Liver (tissue), 9 donors: Measurements from ENCODE around the gene PRDM1. TPM values are rescaled to one million over a fixed set of nuclear protein-coding genes. Genes with fewer than 3 reads are reported as not detected.

Source experiments
- DNase-seq: peaks from one replicate; pipeline ENCODE4 v3.0.0-alpha.2; 2017; ENCODE audit warnings: low spot score
- H3K27ac ChIP-seq, 2 donors: one replicate each; pipeline ENCODE4 v1.7.0; 2013; ENCODE audit warnings: inconsistent platforms in 2 of 2, low read length in 2 of 2, control low read depth in 1 of 2, low read depth in 1 of 2, mild to moderate bottlenecking in 1 of 2
- H3K27me3 ChIP-seq, 4 donors: one replicate each; pipeline versions ENCODE4 v1.6.1 to v1.7.0; 2013; ENCODE audit warnings: low read length in 3 of 4, inconsistent platforms in 1 of 4, mild to moderate bottlenecking in 1 of 4, moderate library complexity in 1 of 4; ENCODE audit not compliant: control insufficient read depth in 4 of 4, insufficient read depth in 4 of 4
- H3K36me3 ChIP-seq, 4 donors: one replicate each; pipeline versions ENCODE4 v1.6.1 to v1.7.0; 2013; ENCODE audit warnings: low read length in 3 of 4, mild to moderate bottlenecking in 3 of 4, low read depth in 1 of 4, moderate library complexity in 1 of 4; ENCODE audit not compliant: control insufficient read depth in 4 of 4, insufficient read depth in 3 of 4
- H3K4me1 ChIP-seq, 4 donors: one replicate each; pipeline versions ENCODE4 v1.6.1 to v1.7.0; 2013; ENCODE audit warnings: low read length in 3 of 4, mild to moderate bottlenecking in 3 of 4, moderate library complexity in 1 of 4; ENCODE audit not compliant: control insufficient read depth in 4 of 4, insufficient read depth in 4 of 4
- H3K4me3 ChIP-seq, 3 donors: one replicate each; pipeline versions ENCODE4 v1.6.1 to v1.7.0; 2013; ENCODE audit warnings: low read length in 3 of 3, control low read depth in 1 of 3, low read depth in 1 of 3, mild to moderate bottlenecking in 1 of 3
- H3K9ac ChIP-seq, 2 donors: one replicate each; pipeline ENCODE4 v1.7.0; 2013; ENCODE audit warnings: low read length in 2 of 2, mild to moderate bottlenecking in 2 of 2, moderate library complexity in 2 of 2, control low read depth in 1 of 2, low read depth in 1 of 2
- H3K9me3 ChIP-seq, 4 donors: one replicate each; pipeline versions ENCODE4 v1.6.1 to v1.7.0; 2013; ENCODE audit warnings: low read length in 3 of 4; ENCODE audit not compliant: control insufficient read depth in 4 of 4
- FOXA1 ChIP-seq: IDR thresholded peaks from 2 replicates; pipeline ENCODE4 v1.6.1; 2016; ENCODE audit warnings: antibody characterized with exemption
- FOXA2 ChIP-seq: IDR thresholded peaks from 2 replicates; pipeline ENCODE4 v1.6.1; 2016; ENCODE audit warnings: antibody characterized with exemption
- GABPA ChIP-seq, 2 donors: IDR thresholded peaks in 1 of 2; conservative IDR thresholded peaks in 1 of 2; 2 replicates each; pipeline ENCODE4 v1.6.1; 2016; ENCODE audit warnings: antibody characterized with exemption in 2 of 2, mild to moderate bottlenecking in 1 of 2, moderate library complexity in 1 of 2
- HNF4A ChIP-seq, 2 donors: conservative IDR thresholded peaks; 2 replicates each; pipeline ENCODE4 v1.6.1; 2016; ENCODE audit warnings: antibody characterized with exemption in 2 of 2, mild to moderate bottlenecking in 2 of 2
- JUND ChIP-seq, 2 donors: IDR thresholded peaks; 2 replicates each; pipeline ENCODE4 v1.6.1; 2016; ENCODE audit warnings: antibody characterized with exemption in 2 of 2
- MAX ChIP-seq: IDR thresholded peaks from 2 replicates; pipeline ENCODE4 v1.6.1; 2016; ENCODE audit warnings: antibody characterized with exemption
- NR2F2 ChIP-seq: IDR thresholded peaks from 2 replicates; pipeline ENCODE4 v1.6.1; 2016; ENCODE audit warnings: antibody characterized with exemption
- RAD21 ChIP-seq, 2 donors: IDR thresholded peaks; 2 replicates each; pipeline ENCODE4 v1.6.1; 2016; ENCODE audit warnings: antibody characterized with exemption in 2 of 2, mild to moderate bottlenecking in 2 of 2
- RXRA ChIP-seq, 2 donors: IDR thresholded peaks; 2 replicates each; pipeline ENCODE4 v1.6.1; 2017 to 2018; ENCODE audit warnings: antibody characterized with exemption in 2 of 2, mild to moderate bottlenecking in 1 of 2
- SP1 ChIP-seq: IDR thresholded peaks from 2 replicates; pipeline ENCODE4 v1.6.1; 2018; ENCODE audit warnings: antibody characterized with exemption, mild to moderate bottlenecking
- TAF1 ChIP-seq: conservative IDR thresholded peaks from 2 replicates; pipeline ENCODE4 v1.6.1; 2016; ENCODE audit warnings: antibody characterized with exemption, mild to moderate bottlenecking
- YY1 ChIP-seq: IDR thresholded peaks from 2 replicates; pipeline ENCODE4 v1.6.1; 2016; ENCODE audit warnings: antibody characterized with exemption, mild to moderate bottlenecking
- WGBS: extraction: QIAGEN DNeasy Blood & Tissue Kit; methylation state at CpG from one replicate; pipeline ENCODE4 v1.1.7; 2013; 5-methylcytosine and 5-hydroxymethylcytosine counted together
- polyA plus RNA-seq, 2 donors: library from polyadenylated mRNA; stranded (reverse) in 1 of 2; unstranded in 1 of 2; fragments of 200-250 nt in 1 of 2; fragments of >200 nt in 1 of 2; fragmentation: Nextera tagmentation in 1 of 2; extraction: Ambion mirVana in 1 of 2; gene quantifications; one replicate each; pipeline versions ENCODE4 v1.2.1 to v1.2.3, GENCODE V29; 2013 to 2015
- total RNA-seq, 2 donors: library from RNA; depleted of rRNA; stranded (reverse); fragments of >200 nt; gene quantifications; one replicate each; pipeline ENCODE4 v1.2.3, GENCODE V29; 2014
- TF ChIP-seq, protein P1 (sequence below): fragments of 150-350 bp; IDR thresholded peaks from 2 replicates; pipeline ENCODE4 v1.5.1; 2017; ENCODE audit warnings: improper control_type of control experiment, low read depth, low read length; ENCODE audit not compliant: missing input control
- TF ChIP-seq, protein P2 (sequence below): IDR thresholded peaks from 2 replicates; pipeline ENCODE4 v1.6.1; 2016; ENCODE audit warnings: antibody characterized with exemption
- TF ChIP-seq, protein P3 (sequence below): IDR thresholded peaks from 2 replicates; pipeline ENCODE4 v1.6.1; 2016; ENCODE audit warnings: antibody characterized with exemption, mild to moderate bottlenecking
- donor health status: healthy.
- donor health status: healthy.
- donor health status: healthy.
- donor health status: healthy.
- donor health status: healthy.

PRDM1 gene
- total and polyA plus RNA-seq, 4 donors = 0.37 to 2.8 (median 0.65) TPM

DNA sequence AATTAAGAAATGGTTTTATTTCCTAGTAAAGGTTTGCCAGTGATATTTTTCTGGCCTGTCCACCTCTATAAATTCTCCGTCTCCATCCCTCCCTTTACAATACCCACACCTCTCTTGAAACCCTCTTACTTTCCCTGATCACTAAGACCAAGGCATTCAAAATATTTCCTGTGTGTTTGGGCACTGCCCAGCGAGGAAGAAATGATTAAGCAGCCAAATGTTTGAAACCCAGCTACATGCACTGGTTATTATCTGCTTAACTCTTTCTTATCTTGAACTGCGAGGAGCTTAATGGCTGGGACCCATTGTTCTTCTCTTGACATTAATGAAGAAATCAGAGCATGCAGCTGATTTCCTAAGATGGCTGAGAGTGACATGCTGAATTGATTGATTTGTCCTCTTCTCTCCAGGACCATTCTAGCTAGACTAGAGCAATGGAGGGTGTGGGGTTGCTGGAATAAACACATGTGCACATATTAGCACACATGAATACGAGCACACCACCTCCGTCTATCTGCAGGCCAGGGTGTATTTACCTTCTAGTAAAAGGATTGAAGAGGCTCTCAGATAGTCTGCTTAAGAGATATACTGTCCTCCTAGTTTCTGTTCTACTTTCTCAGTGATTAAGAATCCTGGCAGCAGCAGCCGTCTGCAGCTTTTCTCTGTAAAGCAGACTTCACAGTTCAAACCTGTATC is 46.1 kb upstream of the PRDM1 start:
- 41% methylated on average over 6 of the region's 6 CpGs for WGBS
- H3K9me3 ChIP-seq = peaks cover 0 to 5% (median 0%) of the 10 kb centered on the region in 4 donors
- H3K9ac ChIP-seq = no peak overlapping the region
- no peaks in the 10 kb centered on the region for H3K4me1 ChIP-seq
- TF ChIP-seq FOXA2 = no peak
- TF ChIP-seq NR2F2 = no peak
- no peak for TF ChIP-seq HNF4A (conservative IDR thresholded peaks at IDR 0.05)
- no peak for TF ChIP-seq SP1
- TF ChIP-seq, protein P1, sequence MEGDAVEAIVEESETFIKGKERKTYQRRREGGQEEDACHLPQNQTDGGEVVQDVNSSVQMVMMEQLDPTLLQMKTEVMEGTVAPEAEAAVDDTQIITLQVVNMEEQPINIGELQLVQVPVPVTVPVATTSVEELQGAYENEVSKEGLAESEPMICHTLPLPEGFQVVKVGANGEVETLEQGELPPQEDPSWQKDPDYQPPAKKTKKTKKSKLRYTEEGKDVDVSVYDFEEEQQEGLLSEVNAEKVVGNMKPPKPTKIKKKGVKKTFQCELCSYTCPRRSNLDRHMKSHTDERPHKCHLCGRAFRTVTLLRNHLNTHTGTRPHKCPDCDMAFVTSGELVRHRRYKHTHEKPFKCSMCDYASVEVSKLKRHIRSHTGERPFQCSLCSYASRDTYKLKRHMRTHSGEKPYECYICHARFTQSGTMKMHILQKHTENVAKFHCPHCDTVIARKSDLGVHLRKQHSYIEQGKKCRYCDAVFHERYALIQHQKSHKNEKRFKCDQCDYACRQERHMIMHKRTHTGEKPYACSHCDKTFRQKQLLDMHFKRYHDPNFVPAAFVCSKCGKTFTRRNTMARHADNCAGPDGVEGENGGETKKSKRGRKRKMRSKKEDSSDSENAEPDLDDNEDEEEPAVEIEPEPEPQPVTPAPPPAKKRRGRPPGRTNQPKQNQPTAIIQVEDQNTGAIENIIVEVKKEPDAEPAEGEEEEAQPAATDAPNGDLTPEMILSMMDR = no peak
- TF ChIP-seq MAX = no peak
- TF ChIP-seq, protein P2, sequence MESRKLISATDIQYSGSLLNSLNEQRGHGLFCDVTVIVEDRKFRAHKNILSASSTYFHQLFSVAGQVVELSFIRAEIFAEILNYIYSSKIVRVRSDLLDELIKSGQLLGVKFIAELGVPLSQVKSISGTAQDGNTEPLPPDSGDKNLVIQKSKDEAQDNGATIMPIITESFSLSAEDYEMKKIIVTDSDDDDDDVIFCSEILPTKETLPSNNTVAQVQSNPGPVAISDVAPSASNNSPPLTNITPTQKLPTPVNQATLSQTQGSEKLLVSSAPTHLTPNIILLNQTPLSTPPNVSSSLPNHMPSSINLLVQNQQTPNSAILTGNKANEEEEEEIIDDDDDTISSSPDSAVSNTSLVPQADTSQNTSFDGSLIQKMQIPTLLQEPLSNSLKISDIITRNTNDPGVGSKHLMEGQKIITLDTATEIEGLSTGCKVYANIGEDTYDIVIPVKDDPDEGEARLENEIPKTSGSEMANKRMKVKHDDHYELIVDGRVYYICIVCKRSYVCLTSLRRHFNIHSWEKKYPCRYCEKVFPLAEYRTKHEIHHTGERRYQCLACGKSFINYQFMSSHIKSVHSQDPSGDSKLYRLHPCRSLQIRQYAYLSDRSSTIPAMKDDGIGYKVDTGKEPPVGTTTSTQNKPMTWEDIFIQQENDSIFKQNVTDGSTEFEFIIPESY = no peak
- no peak for TF ChIP-seq JUND (IDR thresholded peaks at IDR 0.05)
- H3K36me3 ChIP-seq = no peaks in the 10 kb centered on the region
- peaks cover 0 to 1% (median 0%) of the 10 kb centered on the region in 4 donors for H3K27me3 ChIP-seq
- no peak overlapping the region for H3K4me3 ChIP-seq
- H3K27ac ChIP-seq = no peak overlapping the region
- DNase-seq = no peak

- Histone ChIP-seq H3K27ac (no peak overlapping the region), H3K4me1 (no peaks in the 10 kb centered on the region), H3K27me3 (peaks cover 0 to 4% (median 3%) of the 10 kb centered on the region in 4 donors), H3K4me3 (no peak overlapping the region), H3K9me3 (no peaks in the 10 kb centered on the region), H3K36me3 (no peaks in the 10 kb centered on the region), H3K9ac (no peak overlapping the region)
- WGBS = 52% methylated on average over 1 of the region's 1 CpG
- DNase-seq = no peak
- no peak for TF ChIP-seq RXRA (IDR thresholded peaks at IDR 0.05)
- TF ChIP-seq TAF1 = no peak
Measured at GRCh38 chr6:106044151-106044550, 42.0 kb upstream of the PRDM1 start.

DNA sequence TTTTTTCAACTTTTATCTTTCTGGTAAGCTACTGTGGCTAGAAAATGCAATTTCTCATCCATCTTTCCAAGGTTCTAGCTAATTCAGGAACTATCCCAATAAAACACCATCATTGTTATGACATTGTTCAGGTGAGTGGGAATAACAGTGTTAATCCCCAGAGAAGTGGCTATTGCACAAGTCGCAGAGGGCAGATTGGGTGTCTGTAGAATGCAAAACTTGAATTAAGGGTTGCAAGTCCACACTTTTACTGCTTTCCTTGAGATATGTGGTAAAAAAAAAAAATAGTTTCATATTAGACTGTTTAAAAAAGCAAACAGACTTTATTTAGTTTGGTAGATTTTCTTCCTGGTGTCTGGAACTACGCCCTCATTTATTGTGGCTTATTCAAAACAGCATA is 41.1 kb upstream of the PRDM1 start:
- no peak overlapping the region for H3K27ac ChIP-seq
- H3K36me3 ChIP-seq = no peaks in the 10 kb centered on the region
- H3K4me1 ChIP-seq = no peaks in the 10 kb centered on the region
- DNase-seq = no peak
- H3K4me3 ChIP-seq = no peak overlapping the region
- H3K9ac ChIP-seq = no peak overlapping the region
- peaks cover 0 to 6% (median 4%) of the 10 kb centered on the region in 4 donors for H3K27me3 ChIP-seq
- 75% methylated on average over 2 of the region's 2 CpGs for WGBS
- H3K9me3 ChIP-seq = no peaks in the 10 kb centered on the region
- TF ChIP-seq FOXA1 (no peak), YY1 (no peak), GABPA (IDR thresholded peaks at IDR 0.05 in 1 of 2, conservative IDR thresholded peaks at IDR 0.05 in 1 of 2) (no peak), HNF4A (conservative IDR thresholded peaks at IDR 0.05) (no peak), FOXA2 (no peak), RAD21 (IDR thresholded peaks at IDR 0.05) (no peak)
- TF ChIP-seq, protein P3, sequence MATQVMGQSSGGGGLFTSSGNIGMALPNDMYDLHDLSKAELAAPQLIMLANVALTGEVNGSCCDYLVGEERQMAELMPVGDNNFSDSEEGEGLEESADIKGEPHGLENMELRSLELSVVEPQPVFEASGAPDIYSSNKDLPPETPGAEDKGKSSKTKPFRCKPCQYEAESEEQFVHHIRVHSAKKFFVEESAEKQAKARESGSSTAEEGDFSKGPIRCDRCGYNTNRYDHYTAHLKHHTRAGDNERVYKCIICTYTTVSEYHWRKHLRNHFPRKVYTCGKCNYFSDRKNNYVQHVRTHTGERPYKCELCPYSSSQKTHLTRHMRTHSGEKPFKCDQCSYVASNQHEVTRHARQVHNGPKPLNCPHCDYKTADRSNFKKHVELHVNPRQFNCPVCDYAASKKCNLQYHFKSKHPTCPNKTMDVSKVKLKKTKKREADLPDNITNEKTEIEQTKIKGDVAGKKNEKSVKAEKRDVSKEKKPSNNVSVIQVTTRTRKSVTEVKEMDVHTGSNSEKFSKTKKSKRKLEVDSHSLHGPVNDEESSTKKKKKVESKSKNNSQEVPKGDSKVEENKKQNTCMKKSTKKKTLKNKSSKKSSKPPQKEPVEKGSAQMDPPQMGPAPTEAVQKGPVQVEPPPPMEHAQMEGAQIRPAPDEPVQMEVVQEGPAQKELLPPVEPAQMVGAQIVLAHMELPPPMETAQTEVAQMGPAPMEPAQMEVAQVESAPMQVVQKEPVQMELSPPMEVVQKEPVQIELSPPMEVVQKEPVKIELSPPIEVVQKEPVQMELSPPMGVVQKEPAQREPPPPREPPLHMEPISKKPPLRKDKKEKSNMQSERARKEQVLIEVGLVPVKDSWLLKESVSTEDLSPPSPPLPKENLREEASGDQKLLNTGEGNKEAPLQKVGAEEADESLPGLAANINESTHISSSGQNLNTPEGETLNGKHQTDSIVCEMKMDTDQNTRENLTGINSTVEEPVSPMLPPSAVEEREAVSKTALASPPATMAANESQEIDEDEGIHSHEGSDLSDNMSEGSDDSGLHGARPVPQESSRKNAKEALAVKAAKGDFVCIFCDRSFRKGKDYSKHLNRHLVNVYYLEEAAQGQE = no peak
- TF ChIP-seq, protein P1 = no peak
- TF ChIP-seq, protein P2 = no peak
